ENCODE results near the gene NTMT1.
"Not testable (repeated sequence)": the region's sequence is repeated elsewhere in the genome, so short reads cannot be mapped to it uniquely, and the experiment has no call there.

DNA sequence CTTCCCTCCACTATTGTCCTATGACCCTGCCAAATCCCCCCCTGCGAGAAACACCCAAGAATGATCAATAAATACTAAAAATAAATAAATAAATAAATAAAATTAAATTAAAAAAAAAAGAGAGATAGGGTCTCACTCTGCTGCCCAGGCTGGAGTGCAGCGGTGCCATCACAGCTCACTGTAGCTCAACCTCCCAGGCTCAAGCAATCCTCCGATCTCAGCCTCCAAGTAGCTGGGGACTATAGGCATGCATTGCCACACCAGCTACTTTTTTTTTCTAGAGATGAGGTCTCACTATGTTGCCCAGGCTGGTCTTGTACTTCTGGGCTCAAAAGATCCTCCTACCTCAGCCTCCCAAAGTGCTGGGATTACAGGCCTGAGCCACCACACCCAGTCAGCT is 36.3 kb downstream of the NTMT1 start:
- not testable (repeated sequence) for TF ChIP-seq CTCF, POLR2A, EP300 (IDR thresholded peaks at IDR 0.05)

Data from ovary (tissue), 3 donors.